GM18520 (cell line): ENCODE measurements around the gene APOBEC3F.
"Not testable (repeated sequence)": the region's sequence is repeated elsewhere in the genome, so short reads cannot be mapped to it uniquely, and the experiment has no call there.

Source experiments
- ATAC-seq: cut with Tn5 transposase; IDR thresholded peaks from one replicate; pipeline ENCODE4 v1.9.1; 2021; ENCODE audit not compliant: unreplicated experiment

The APOBEC3F gene

GRCh38 chr22:39068033-39068785 lies 27.5 kb downstream of the APOBEC3F start:
- no peak for ATAC-seq

GRCh38 chr22:39070186-39070585 lies 29.5 kb downstream of the APOBEC3F start:
- no peak for ATAC-seq

- not testable (repeated sequence) for ATAC-seq
Observed at GRCh38 chr22:39072581-39072981, 31.9 kb downstream of the APOBEC3F start.

GRCh38 chr22:39073981-39074380 lies 33.3 kb downstream of the APOBEC3F start:
- no peak for ATAC-seq

- ATAC-seq, result not testable (repeated sequence)
Observed at GRCh38 chr22:39076155-39077025, 35.7 kb downstream of the APOBEC3F start.

- ATAC-seq, result peak; percentile 65
Observed at GRCh38 chr22:39077026-39077840, 36.6 kb downstream of the APOBEC3F start, which contains the start of gene APOBEC3G. Gene APOBEC3G, plus strand, starts transcription at chr22:39077275. Its CDS starts 87 bp downstream, at chr22:39077362.

- ATAC-seq, result not testable (repeated sequence)
Observed at GRCh38 chr22:39077912-39078311, 37.2 kb downstream of the APOBEC3F start.

GRCh38 chr22:39078329-39078728 lies 37.7 kb downstream of the APOBEC3F start:
- no peak for ATAC-seq

- not testable (repeated sequence) for ATAC-seq
Observed at GRCh38 chr22:39079054-39079637, 38.5 kb downstream of the APOBEC3F start.

GRCh38 chr22:39080052-39080762 lies 39.5 kb downstream of the APOBEC3F start:
- no peak for ATAC-seq

GRCh38 chr22:39081016-39081415 lies 40.4 kb downstream of the APOBEC3F start:
- ATAC-seq, result no peak

- ATAC-seq, result no peak
Observed at GRCh38 chr22:39081598-39081997, 40.9 kb downstream of the APOBEC3F start.

- no peak for ATAC-seq
Observed at GRCh38 chr22:39083212-39084165, 42.8 kb downstream of the APOBEC3F start.

- no peak for ATAC-seq
Observed at GRCh38 chr22:39084666-39085065, 44.0 kb downstream of the APOBEC3F start.

GRCh38 chr22:39087098-39087497 lies 46.4 kb downstream of the APOBEC3F start:
- ATAC-seq, result no peak

GRCh38 chr22:39087881-39088684 lies 47.4 kb downstream of the APOBEC3F start:
- no peak for ATAC-seq

- ATAC-seq, result no peak
Observed at GRCh38 chr22:39088685-39089032, 48.0 kb downstream of the APOBEC3F start.

GRCh38 chr22:39089928-39090327 lies 49.3 kb downstream of the APOBEC3F start:
- ATAC-seq, result no peak
